ENCODE data around the gene OR56B4.

OR56B4 gene

GRCh38 chr11:6151117-6151516, 43.6 kb downstream of the OR56B4 start:
- no peak for TF ChIP-seq ZFX (IDR thresholded peaks at IDR 0.05)
- TF ChIP-seq CTCF (conservative IDR thresholded peaks at IDR 0.05) = no peak
- H3K27ac ChIP-seq = no peak overlapping the region

- no peak for TF ChIP-seq CTCF (conservative IDR thresholded peaks at IDR 0.05)
- no peak overlapping the region for H3K27ac ChIP-seq
Measured at GRCh38 chr11:6152126-6152525, 44.6 kb downstream of the OR56B4 start.

GRCh38 chr11:6156628-6157359, 49.3 kb downstream of the OR56B4 start:
- no peak for TF ChIP-seq ZFX (IDR thresholded peaks at IDR 0.05)
- no peak for TF ChIP-seq CTCF (conservative IDR thresholded peaks at IDR 0.05)
- H3K27ac ChIP-seq = no peak overlapping the region

Data from C4-2B (cell line).